Measurements from ENCODE around the gene CAD.
"Not testable (repeated sequence)": the region's sequence is repeated elsewhere in the genome, so short reads cannot be mapped to it uniquely, and the experiment has no call there.

Gene CAD

GRCh38 chr2:27256855-27257454 is 39.8 kb downstream of the CAD start:
- DNase-seq (ENCODE audit: low spot score) = no peak

- no peak for DNase-seq (ENCODE audit: low spot score)
These were observed 40.9 kb downstream of the CAD start for GRCh38 chr2:27258051-27258450.

GRCh38 chr2:27261241-27261925 is 44.2 kb downstream of the CAD start:
- no peak for DNase-seq (ENCODE audit: low spot score)

DNA sequence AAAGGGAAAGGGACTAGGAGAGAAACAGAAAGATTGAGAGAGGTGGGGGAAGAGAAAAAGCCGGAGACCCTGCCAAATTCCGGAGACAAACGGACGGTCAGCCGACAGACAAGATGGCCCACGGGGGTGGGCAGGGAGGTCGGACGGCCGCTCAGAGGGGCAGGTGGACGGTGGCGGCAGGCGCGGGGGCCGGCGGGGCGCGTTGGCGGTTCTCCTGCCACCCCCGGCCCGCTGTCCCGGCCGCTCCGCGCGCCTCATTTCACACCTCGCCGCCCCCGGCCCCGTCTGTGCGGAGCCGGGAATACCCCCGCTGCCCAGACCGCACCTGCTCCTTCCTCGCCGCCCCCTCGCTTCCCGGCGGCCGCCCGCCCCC is 44.7 kb downstream of the CAD start:
- no peak for DNase-seq (ENCODE audit: low spot score)

DNA sequence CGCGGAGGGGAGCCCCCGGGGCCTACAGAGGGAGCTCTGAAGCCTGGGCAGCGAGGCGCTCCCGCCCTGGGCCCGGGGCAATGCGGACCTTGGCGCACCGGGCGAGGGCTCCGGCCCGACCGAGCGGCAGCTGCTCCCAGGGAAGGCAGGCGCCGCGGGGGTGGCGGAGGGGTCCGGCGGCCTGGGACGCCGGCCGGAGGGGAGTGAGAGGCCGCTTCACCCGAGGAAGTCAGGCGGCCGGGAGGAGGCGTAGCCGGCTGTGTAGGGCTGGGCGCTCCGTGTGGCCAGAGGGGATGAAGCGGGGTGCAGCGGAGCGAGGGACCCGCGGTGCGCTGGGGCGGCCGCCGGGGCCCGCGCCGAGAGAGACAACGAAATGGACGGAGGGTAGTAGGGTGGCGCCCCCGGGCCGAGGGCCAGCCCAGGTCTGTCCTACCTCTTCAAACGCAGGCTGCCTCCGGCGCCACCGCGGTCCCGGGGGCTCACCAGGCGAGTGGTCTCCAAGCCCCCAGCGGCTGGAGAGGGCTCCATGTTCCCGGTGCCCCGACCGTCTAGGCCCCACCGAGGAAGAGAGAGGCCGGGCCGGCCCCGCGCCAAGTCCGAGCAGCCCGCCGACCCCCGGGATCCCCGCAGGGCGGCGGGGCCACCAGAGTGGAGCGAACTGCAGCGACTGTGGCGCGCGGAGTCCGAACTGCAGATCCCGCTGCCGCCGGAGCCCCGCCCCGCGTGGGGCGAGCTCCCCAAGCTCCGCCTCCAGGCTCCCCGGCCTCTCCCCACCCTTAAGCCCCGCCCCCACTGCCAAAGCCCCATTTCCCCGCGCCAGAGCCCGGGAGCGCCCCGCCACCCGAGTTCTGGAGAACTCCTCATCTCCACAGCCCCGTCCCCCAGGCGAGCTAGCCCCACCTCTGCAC is 45.5 kb downstream of the CAD start, which contains the start of gene SLC30A3:
Gene SLC30A3 (minus strand): TSS at position 669 of the 908 bp plus-strand sequence. CDS start 141 bp downstream, at position 528.
- no peak for DNase-seq (ENCODE audit: low spot score)

- no peak for DNase-seq (ENCODE audit: low spot score)
These were observed 46.4 kb downstream of the CAD start for GRCh38 chr2:27263287-27264252.

GRCh38 chr2:27264253-27264752 is 47.1 kb downstream of the CAD start:
- DNase-seq (ENCODE audit: low spot score) = no peak

- DNase-seq (ENCODE audit: low spot score) = peak; percentile 12
These were observed 47.8 kb downstream of the CAD start for GRCh38 chr2:27264753-27265535.

DNA sequence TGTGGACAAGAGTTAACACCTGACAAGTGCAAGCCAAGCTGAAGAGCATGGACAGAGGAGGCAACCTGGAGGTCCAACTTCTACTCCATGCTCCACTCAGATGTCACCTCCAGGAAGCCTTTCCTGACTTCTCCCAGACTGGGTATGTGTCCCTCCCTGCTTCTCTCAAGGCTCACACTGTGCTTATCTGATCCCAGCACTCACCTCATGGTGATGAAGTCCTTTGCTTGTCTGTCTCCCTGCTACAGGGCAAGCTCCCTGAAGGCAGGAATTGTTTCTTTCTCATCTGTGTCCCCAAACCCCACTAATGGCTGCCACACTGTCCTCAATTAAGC is 48.3 kb downstream of the CAD start:
- no peak for DNase-seq (ENCODE audit: low spot score)

GRCh38 chr2:27268296-27268695 is 51.1 kb downstream of the CAD start:
- not testable (repeated sequence) for DNase-seq (ENCODE audit: low spot score)

GRCh38 chr2:27270131-27270530 is 53.0 kb downstream of the CAD start:
- no peak for DNase-seq (ENCODE audit: low spot score)

- DNase-seq (ENCODE audit: low spot score) = no peak
These were observed 53.5 kb downstream of the CAD start for GRCh38 chr2:27270670-27271069.

GRCh38 chr2:27271631-27272340 is 54.6 kb downstream of the CAD start:
- no peak for DNase-seq (ENCODE audit: low spot score)

- not testable (repeated sequence) for DNase-seq (ENCODE audit: low spot score)
These were observed 55.7 kb downstream of the CAD start for GRCh38 chr2:27272537-27273522.

GRCh38 chr2:27275211-27276150 is 58.3 kb downstream of the CAD start, which contains the start of gene DNAJC5G:
DNAJC5G (plus strand) TSS chr2:27275433; CDS start chr2:27276729, 1,296 bp downstream.
- DNase-seq (ENCODE audit: low spot score) = no peak

- no peak for DNase-seq (ENCODE audit: low spot score)
These were observed 60.8 kb downstream of the CAD start for GRCh38 chr2:27278010-27278409.

- no peak for DNase-seq (ENCODE audit: low spot score)
These were observed 63.7 kb downstream of the CAD start for GRCh38 chr2:27280826-27281225.

DNA sequence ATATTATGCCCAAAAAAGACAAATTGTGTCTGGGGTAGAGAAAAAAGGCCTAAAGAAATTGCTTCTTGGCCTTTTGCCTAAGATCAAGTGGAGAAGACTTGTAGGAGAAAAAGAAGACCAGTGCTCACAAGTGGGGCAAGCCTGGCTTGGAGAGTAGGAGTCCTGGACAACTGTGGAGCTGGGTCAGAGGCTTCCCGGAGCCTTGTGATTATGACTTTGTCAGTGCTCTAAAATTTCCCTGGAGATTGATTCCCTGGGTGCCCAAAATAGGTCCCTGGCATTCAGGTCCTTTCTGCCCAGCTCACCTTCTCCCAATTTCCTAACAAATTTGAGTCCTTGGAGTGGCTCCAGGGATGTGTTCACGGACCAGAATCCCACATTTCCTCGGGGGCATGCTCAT is 64.3 kb downstream of the CAD start:
- DNase-seq (ENCODE audit: low spot score) = no peak

Data from pons (tissue), 1 donor.